GM12878 (cell line): ENCODE measurements around the gene NTM. TPM values are rescaled to one million over a fixed set of nuclear protein-coding genes. Genes with fewer than 3 reads are reported as not detected.

Experiments used
- ATAC-seq: fragments of 200-7000 bp; cut with Tn5 transposase; 3 replicates; pipeline ENCODE4 v1.9.1; 2020; ENCODE audit warnings: mild to moderate bottlenecking, moderate library complexity
- BruUV-seq: library from RNA; stranded (reverse); fragments of 400-500 nt; replicated peaks from 2 replicates; lab custom pipeline; 2021; lab: Mats Ljungman, UMichigan
- CTCF ChIA-PET: fragments of 300-600 bp; sonication (Branson Sonifier 250); formaldehyde crosslinking; extraction: SDS; loops from one replicate; lab custom pipeline; 2021; ENCODE audit warnings: inconsistent platforms; lab: Yijun Ruan, JAX
- POLR2A ChIA-PET: fragments of 350-600 bp; formaldehyde crosslinking; extraction: SDS; loops from one replicate; lab custom pipeline; 2021; ENCODE audit warnings: inconsistent platforms; lab: Charles Lee
- RAD21 ChIA-PET: fragments of 300-600 bp; sonication (Branson Sonifier 250); formaldehyde crosslinking; loops from one replicate; lab custom pipeline; 2023; ENCODE audit warnings: antibody characterized with exemption; ENCODE audit not compliant: unreplicated experiment; lab: Charles Lee
- SMC1A ChIA-PET: fragments of 300-600 bp; sonication (Branson Sonifier 250); formaldehyde crosslinking; loops from one replicate; lab custom pipeline; 2023; ENCODE audit not compliant: unreplicated experiment, uncharacterized antibody; lab: Charles Lee
- DNase-seq: peaks from one replicate; pipeline ENCODE4 v3.0.0-alpha.2; 2011; ENCODE audit warnings: low read depth, low spot score
- FAIRE-seq: peaks from 3 replicates; lab custom pipeline; 2011; peaks lifted over from hg19 to GRCh38; lab: Jason Lieb, UNC
- H2AFZ ChIP-seq: 2 replicates; pipeline ENCODE4 v1.6.0; 2011; ENCODE audit warnings: low read depth, low read length, control low read depth; ENCODE audit not compliant: control insufficient read depth
- H3K27ac ChIP-seq: 2 replicates; pipeline ENCODE4 v1.5.1; 2011; ENCODE audit warnings: control low read depth; ENCODE audit not compliant: control insufficient read depth, insufficient read depth
- H3K27me3 ChIP-seq, 2 experiments: replicated peaks in 1 of 2; 2 replicates each; pipeline versions ENCODE4 v1.6.0 to v1.6.1; 2011; ENCODE audit warnings: low read length in 1 of 2; ENCODE audit not compliant: control insufficient read depth in 2 of 2, insufficient read depth in 2 of 2
- H3K36me3 ChIP-seq, 2 experiments: 2 replicates each; pipeline ENCODE4 v1.5.1; 2011; ENCODE audit warnings: low read length in 1 of 2; ENCODE audit not compliant: control insufficient read depth in 2 of 2, insufficient read depth in 2 of 2
- H3K4me1 ChIP-seq: 2 replicates; pipeline ENCODE4 v1.6.1; 2011; ENCODE audit warnings: mild to moderate bottlenecking, low read length, moderate library complexity, mixed read lengths; ENCODE audit not compliant: control insufficient read depth, insufficient read depth
- H3K4me2 ChIP-seq: 2 replicates; pipeline ENCODE4 v1.6.0; 2011; ENCODE audit warnings: control low read depth; ENCODE audit not compliant: control insufficient read depth, insufficient read depth
- H3K4me3 ChIP-seq: fragments of 200-600 bp; sonication (generic); 2 replicates; pipeline ENCODE4 v1.5.1; 2016
- H3K79me2 ChIP-seq: 2 replicates; pipeline ENCODE4 v1.6.0; 2011; ENCODE audit warnings: low read length; ENCODE audit not compliant: control insufficient read depth, insufficient read depth
- H3K9ac ChIP-seq: 2 replicates; pipeline ENCODE4 v1.8.0; 2011; ENCODE audit warnings: low read length, control low read depth, mixed read lengths; ENCODE audit not compliant: control insufficient read depth, insufficient read depth
- H3K9me3 ChIP-seq: replicated peaks from 3 replicates; pipeline ENCODE4 v1.5.1; 2011; ENCODE audit warnings: mild to moderate bottlenecking, low read length; ENCODE audit not compliant: control insufficient read depth, insufficient read depth
- H4K20me1 ChIP-seq: 2 replicates; pipeline ENCODE4 v1.6.0; 2011; ENCODE audit not compliant: control insufficient read depth, insufficient read depth
- CREB1 ChIP-seq: IDR thresholded peaks from 2 replicates; pipeline ENCODE4 v1.6.1; 2012; ENCODE audit warnings: low read depth, mild to moderate bottlenecking, inconsistent platforms
- DPF2 ChIP-seq: fragments of 450-650 bp; IDR thresholded peaks from 2 replicates; pipeline ENCODE4 v1.6.1; 2017; ENCODE audit warnings: mild to moderate bottlenecking
- GABPA ChIP-seq: IDR thresholded peaks from 2 replicates; pipeline ENCODE4 v1.6.1; 2014; ENCODE audit warnings: antibody characterized with exemption, low read depth, mild to moderate bottlenecking, inconsistent platforms
- IRF5 ChIP-seq: fragments of 450-650 bp; IDR thresholded peaks from 2 replicates; pipeline ENCODE4 v1.6.1; 2017; ENCODE audit warnings: borderline replicate concordance
- MTA2 ChIP-seq: fragments of 450-650 bp; IDR thresholded peaks from 2 replicates; pipeline ENCODE4 v1.6.1; 2016; ENCODE audit warnings: low read depth, mild to moderate bottlenecking, moderate library complexity
- MXI1 ChIP-seq: fragments of 150-350 bp; IDR thresholded peaks from 2 replicates; pipeline ENCODE4 v1.6.1; 2011; ENCODE audit warnings: low read depth, mild to moderate bottlenecking, inconsistent platforms, low read length, improper control_type of control experiment
- NR2F1 ChIP-seq: fragments of 450-650 bp; conservative IDR thresholded peaks from 2 replicates; pipeline ENCODE4 v1.6.1; 2017; ENCODE audit warnings: mild to moderate bottlenecking
- RAD51 ChIP-seq: fragments of 450-650 bp; IDR thresholded peaks from 2 replicates; pipeline ENCODE4 v1.6.1; 2016; ENCODE audit warnings: moderate library complexity, mild to moderate bottlenecking, inconsistent platforms
- TAF1 ChIP-seq: IDR thresholded peaks from 2 replicates; pipeline ENCODE4 v1.6.1; 2011; ENCODE audit warnings: mild to moderate bottlenecking, low read depth, low read length, borderline replicate concordance
- ZNF622 ChIP-seq: fragments of 450-650 bp; IDR thresholded peaks from 2 replicates; pipeline ENCODE4 v1.6.1; 2017; ENCODE audit warnings: mild to moderate bottlenecking, inconsistent platforms
- WGBS: methylation state at CpG from one replicate; pipeline ENCODE4 v1.1.6; 2016; ENCODE audit warnings: low lambda C conversion rate; ENCODE audit not compliant: insufficient replicate concordance, insufficient coverage; ENCODE audit errors: missing lambda C conversion rate; 5-methylcytosine and 5-hydroxymethylcytosine counted together
- in situ Hi-C: fragments of 300-500 bp; cut with MboI; formaldehyde crosslinking; loops from 9 replicates; pipeline ENCODE4 v1.14.3; 2018; ENCODE audit warnings: mixed read lengths
- intact Hi-C: fragments of 100-400 bp; cut with micrococcal nuclease; formaldehyde crosslinking; loops from one replicate; pipeline ENCODE4 v1.14.2; 2022; ENCODE audit not compliant: unreplicated experiment
- polyA plus RNA-seq, 11 experiments: library from polyadenylated mRNA; depleted of rRNA in 4 of 11; unstranded in 6 of 11; stranded (reverse) in 5 of 11; fragments of >200 nt; fragmentation: Nextera tagmentation in 4 of 11; fragmentation: Illumina TruSeq in 1 of 11; extraction: Ambion mirVana in 4 of 11; extraction: Trizol in 1 of 11; gene quantifications; 1 replicate in 1 of 11; 2 replicates in 10 of 11; pipeline versions ENCODE4 v1.2.1 to v1.2.3, GENCODE V29; 2011 to 2016; ENCODE audit warnings: inconsistent platforms in 2 of 11, missing spikeins in 2 of 11, low read depth in 1 of 11
- total RNA-seq, 4 experiments: library from RNA; depleted of rRNA in 3 of 4; stranded (reverse); fragments of >200 nt in 3 of 4; fragmentation: Illumina TruSeq in 1 of 4; extraction: Trizol in 1 of 4; gene quantifications; 2 replicates each; pipeline versions ENCODE4 v1.2.1 to v1.2.3, GENCODE V29; 2013 to 2021
- TF ChIP-seq, protein P1 (sequence below): IDR thresholded peaks from 2 replicates; pipeline ENCODE4 v1.6.1; 2012; ENCODE audit warnings: low read depth, low read length, improper control_type of control experiment

Gene NTM
- total and polyA plus RNA-seq, 10 of the 15 experiments (the other 5 are each of a cell fraction or from before 2014, with no cell fraction given): not detected

GRCh38 chr11:131375421-131375820, 5.0 kb downstream of the NTM start (continued):
- TF ChIP-seq NR2F1 (no peak), MTA2 (no peak), IRF5 (no peak)

DNA sequence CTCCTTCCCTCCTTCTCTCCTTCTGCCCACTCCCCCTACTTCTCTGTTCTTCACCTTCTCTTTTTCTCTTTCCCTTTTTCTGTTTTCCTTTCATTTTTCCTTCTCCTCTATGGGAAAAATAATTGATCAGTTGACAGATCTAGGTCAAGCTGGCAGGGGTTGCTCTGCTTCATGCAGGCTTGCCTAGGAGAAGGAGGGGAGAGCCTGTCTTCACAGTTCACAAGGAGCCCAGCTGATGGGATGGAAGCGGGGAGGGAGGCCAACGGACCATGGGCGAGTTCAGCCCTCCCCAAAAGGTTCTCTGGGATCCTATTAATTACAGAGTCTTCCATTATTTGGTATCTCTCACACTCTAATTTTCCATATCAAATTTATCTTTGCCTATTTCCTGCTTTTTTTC, 5.5 kb downstream of the NTM start:
- ATAC-seq (no peak), FAIRE-seq (no peak), DNase-seq (no peak)
- TF ChIP-seq GABPA (no peak), ZNF622 (no peak), DPF2 (no peak), MXI1 (no peak), TAF1 (no peak), RAD51 (no peak), CREB1 (no peak), NR2F1 (no peak)
- TF ChIP-seq, protein P1, sequence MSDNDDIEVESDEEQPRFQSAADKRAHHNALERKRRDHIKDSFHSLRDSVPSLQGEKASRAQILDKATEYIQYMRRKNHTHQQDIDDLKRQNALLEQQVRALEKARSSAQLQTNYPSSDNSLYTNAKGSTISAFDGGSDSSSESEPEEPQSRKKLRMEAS: no peak
- Histone ChIP-seq H4K20me1 (no peaks in the 10 kb centered on the region), H3K4me1 (no peaks in the 10 kb centered on the region), H3K9ac (no peak overlapping the region), H3K27me3 (peaks cover 7 to 11% of the 10 kb centered on the region in 2 experiments), H3K27ac (no peak overlapping the region), H3K9me3 (no peaks in the 10 kb centered on the region), H2AFZ (no peak overlapping the region), H3K4me2 (no peak overlapping the region), H3K79me2 (no peaks in the 10 kb centered on the region), H3K4me3 (no peak overlapping the region), H3K36me3 (no peaks in the 10 kb centered on the region)
- 37% methylated on average over 3 of the region's 3 CpGs for WGBS
- RAD21 ChIA-PET: no interaction called here
- SMC1A ChIA-PET: no interaction called here
- intact Hi-C loops: no loop called here
- BruUV-seq: no TSS peak
- in situ Hi-C loops: no loop called here
- CTCF ChIA-PET: interaction anchor here (0.7 kb wide), 1 partner anchor 278 kb away, joined by 3 read pairs; no protein-coding TSS in a partner anchor
- POLR2A ChIA-PET: no interaction called here
